OCI-LY7 (cell line): Measurements from ENCODE around the gene BACE1. TPM values are rescaled to one million over a fixed set of nuclear protein-coding genes. Genes with fewer than 3 reads are reported as not detected.

Experiments
- BruUV-seq: library from RNA; stranded (reverse); fragments of 400-500 nt; replicated peaks from 2 replicates; lab custom pipeline; 2021; lab: Mats Ljungman, UMichigan
- CTCF ChIA-PET: fragments of 300-600 bp; sonication (Branson Sonifier 250); formaldehyde crosslinking; loops from one replicate; lab custom pipeline; 2022; ENCODE audit warnings: antibody characterized with exemption; ENCODE audit not compliant: unreplicated experiment; lab: Charles Lee
- POLR2A ChIA-PET: fragments of 300-600 bp; sonication (Branson Sonifier 250); formaldehyde crosslinking; loops from one replicate; lab custom pipeline; 2022; ENCODE audit warnings: antibody characterized with exemption; lab: Charles Lee
- DNase-seq: peaks from one replicate; pipeline ENCODE4 v3.0.0-alpha.2; 2015; ENCODE audit warnings: low spot score
- H2AFZ ChIP-seq: fragments of 200-600 bp; sonication (generic), shearing (Covaris generic); 2 replicates; pipeline ENCODE4 v1.6.1; 2014; ENCODE audit warnings: mild to moderate bottlenecking, antibody characterized with exemption, low read length, moderate library complexity
- H3K27ac ChIP-seq: fragments of 200-600 bp; sonication (generic); 2 replicates; pipeline ENCODE4 v1.5.1; 2014; ENCODE audit warnings: mixed run types, low read depth, mild to moderate bottlenecking, moderate library complexity, low read length, inconsistent platforms; ENCODE audit not compliant: poor library complexity, severe bottlenecking
- H3K36me3 ChIP-seq: fragments of 200-600 bp; sonication (generic); 2 replicates; pipeline ENCODE4 v1.6.1; 2014; ENCODE audit warnings: mild to moderate bottlenecking, antibody characterized with exemption, low read length, moderate library complexity, mixed read lengths; ENCODE audit not compliant: insufficient read depth
- H3K4me1 ChIP-seq: fragments of 200-600 bp; sonication (generic); 2 replicates; pipeline ENCODE4 v1.5.1; 2014; ENCODE audit warnings: mild to moderate bottlenecking, low read length; ENCODE audit not compliant: insufficient read depth, poor library complexity, severe bottlenecking
- H3K4me2 ChIP-seq: fragments of 200-600 bp; sonication (generic); 2 replicates; pipeline ENCODE4 v1.6.1; 2014; ENCODE audit warnings: mild to moderate bottlenecking, low read length
- H3K4me3 ChIP-seq: fragments of 200-600 bp; sonication (generic); 2 replicates; pipeline ENCODE4 v1.5.1; 2014; ENCODE audit warnings: mild to moderate bottlenecking, low read depth, low read length; ENCODE audit not compliant: poor library complexity, severe bottlenecking
- H3K79me2 ChIP-seq: fragments of 200-600 bp; sonication (generic); 2 replicates; pipeline ENCODE4 v1.6.1; 2016; ENCODE audit warnings: low read depth, mild to moderate bottlenecking, low read length, moderate library complexity, mixed read lengths; ENCODE audit not compliant: insufficient read depth
- H3K9me2 ChIP-seq: fragments of 200-600 bp; sonication (generic); 2 replicates; pipeline ENCODE4 v1.6.1; 2016; ENCODE audit warnings: mild to moderate bottlenecking, low read length, mixed read lengths; ENCODE audit not compliant: insufficient read depth
- H3K9me3 ChIP-seq: fragments of 200-600 bp; sonication (generic); 2 replicates; pipeline ENCODE4 v1.6.1; 2014; ENCODE audit warnings: mild to moderate bottlenecking, mixed run types, low read length, mixed read lengths
- H4K20me1 ChIP-seq: fragments of 200-600 bp; sonication (generic); 2 replicates; pipeline ENCODE4 v1.6.1; 2014; ENCODE audit warnings: mild to moderate bottlenecking, antibody characterized with exemption, low read length, moderate library complexity, mixed read lengths; ENCODE audit not compliant: insufficient read depth
- CTCF ChIP-seq: fragments of 200-600 bp; sonication (generic); conservative IDR thresholded peaks from 2 replicates; pipeline ENCODE4 v1.5.1; 2014; ENCODE audit warnings: mild to moderate bottlenecking, antibody characterized with exemption, low read length, moderate library complexity, mixed read lengths
- EZH2phosphoT487 ChIP-seq: fragments of 200-600 bp; sonication (generic); IDR thresholded peaks from 2 replicates; pipeline ENCODE4 v1.6.1; 2018; ENCODE audit warnings: low read depth, borderline replicate concordance, mild to moderate bottlenecking, mixed run types, antibody characterized with exemption, low read length, moderate library complexity, mixed read lengths
- intact Hi-C: fragments of 100-400 bp; cut with micrococcal nuclease; formaldehyde crosslinking; loops from one replicate; pipeline ENCODE4 v1.10.0; 2022; ENCODE audit not compliant: unreplicated experiment
- total RNA-seq, 2 experiments: library from RNA; depleted of rRNA in 1 of 2; stranded (reverse); fragments of >200 nt in 1 of 2; shearing (Covaris generic) in 1 of 2; gene quantifications; 2 replicates each; pipeline ENCODE4 v1.2.3, GENCODE V29; 2014 to 2022

BACE1 gene
- total RNA-seq, 2 experiments from 2014 or later = not detected

GRCh38 chr11:117281869-117282268, 34.2 kb downstream of the BACE1 start:
- intact Hi-C loops = no loop called here
- TF ChIP-seq CTCF = no peak
- TF ChIP-seq EZH2phosphoT487 = no peak
- Histone ChIP-seq H4K20me1 (no peaks in the 10 kb centered on the region), H3K27ac (no peak overlapping the region), H3K36me3 (peaks cover 56% of the 10 kb centered on the region), H3K79me2 (no peaks in the 10 kb centered on the region), H3K9me2 (no peaks in the 10 kb centered on the region), H3K4me1 (no peaks in the 10 kb centered on the region), H3K4me3 (no peak overlapping the region), H3K4me2 (no peak overlapping the region), H2AFZ (no peak overlapping the region), H3K9me3 (no peaks in the 10 kb centered on the region)
- DNase-seq = no peak
- BruUV-seq = no TSS peak
- ChIA-PET POLR2A (no interaction called here), CTCF (no interaction called here)

- no peaks in the 10 kb centered on the region for H3K79me2 ChIP-seq
- H2AFZ ChIP-seq = no peak overlapping the region
- TF ChIP-seq EZH2phosphoT487 (no peak), CTCF (no peak)
- H3K4me1 ChIP-seq = no peaks in the 10 kb centered on the region
- no peak overlapping the region for H3K27ac ChIP-seq
- H3K9me2 ChIP-seq = no peaks in the 10 kb centered on the region
- ChIA-PET POLR2A (no interaction called here), CTCF (no interaction called here)
- H3K9me3 ChIP-seq = no peaks in the 10 kb centered on the region
- H3K4me2 ChIP-seq = no peak overlapping the region
- H3K4me3 ChIP-seq = no peak overlapping the region
- H4K20me1 ChIP-seq = no peaks in the 10 kb centered on the region
- BruUV-seq = no TSS peak
- intact Hi-C loops = no loop called here
- no peak for DNase-seq
- H3K36me3 ChIP-seq = peaks cover 51% of the 10 kb centered on the region
These were observed 34.9 kb downstream of the BACE1 start for GRCh38 chr11:117281159-117281558.

GRCh38 chr11:117279711-117280376, 36.2 kb downstream of the BACE1 start:
- H3K4me1 ChIP-seq = no peaks in the 10 kb centered on the region
- no peak overlapping the region for H3K27ac ChIP-seq
- no TSS peak for BruUV-seq
- H3K4me2 ChIP-seq = no peak overlapping the region
- TF ChIP-seq CTCF = no peak
- no peak for TF ChIP-seq EZH2phosphoT487
- H3K36me3 ChIP-seq = peaks cover 38% of the 10 kb centered on the region
- no peak for DNase-seq
- intact Hi-C loops = no loop called here
- ChIA-PET CTCF (no interaction called here), POLR2A (no interaction called here)
- H3K9me2 ChIP-seq = no peaks in the 10 kb centered on the region
- H4K20me1 ChIP-seq = no peaks in the 10 kb centered on the region
- no peaks in the 10 kb centered on the region for H3K79me2 ChIP-seq
- no peak overlapping the region for H2AFZ ChIP-seq
- H3K9me3 ChIP-seq = no peaks in the 10 kb centered on the region
- no peak overlapping the region for H3K4me3 ChIP-seq
